ENCODE measurements around the gene GPRIN2. TPM values are rescaled to one million over a fixed set of nuclear protein-coding genes. Genes with fewer than 3 reads are reported as not detected.
"Not testable (repeated sequence)": the region's sequence is repeated elsewhere in the genome, so short reads cannot be mapped to it uniquely, and the experiment has no call there.

The GPRIN2 gene
- total RNA-seq, 2 experiments from 2014 or later = not detected

DNA sequence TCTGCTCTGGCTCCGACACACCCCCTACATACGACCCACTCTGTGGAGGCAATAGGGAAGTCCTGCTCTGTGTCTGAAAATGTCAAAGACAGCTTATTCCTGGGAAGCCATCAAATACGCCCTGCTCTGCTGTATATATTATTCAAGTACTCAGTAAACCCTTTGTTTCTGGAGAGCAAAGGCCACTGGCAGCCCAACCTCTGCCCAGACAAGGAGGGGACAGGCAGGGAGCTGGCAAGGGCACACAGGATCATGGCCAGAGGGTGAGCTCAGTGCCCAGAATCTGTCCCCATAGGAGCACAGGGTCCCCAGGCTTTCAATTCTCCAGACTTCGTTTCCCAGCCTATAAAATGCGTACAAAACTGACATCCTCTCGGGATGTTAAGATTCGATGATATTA lies 43.7 kb downstream of the GPRIN2 start:
- POLR2A ChIA-PET; H3K27me3 Mint-ChIP-seq; CTCF ChIA-PET; H3K9me3 Mint-ChIP-seq; H3K36me3 Mint-ChIP-seq (ENCODE audit: low read depth); H3K4me3 Mint-ChIP-seq; H3K4me1 Mint-ChIP-seq; DNase-seq; H3K27ac Mint-ChIP-seq: not testable (repeated sequence)

DNA sequence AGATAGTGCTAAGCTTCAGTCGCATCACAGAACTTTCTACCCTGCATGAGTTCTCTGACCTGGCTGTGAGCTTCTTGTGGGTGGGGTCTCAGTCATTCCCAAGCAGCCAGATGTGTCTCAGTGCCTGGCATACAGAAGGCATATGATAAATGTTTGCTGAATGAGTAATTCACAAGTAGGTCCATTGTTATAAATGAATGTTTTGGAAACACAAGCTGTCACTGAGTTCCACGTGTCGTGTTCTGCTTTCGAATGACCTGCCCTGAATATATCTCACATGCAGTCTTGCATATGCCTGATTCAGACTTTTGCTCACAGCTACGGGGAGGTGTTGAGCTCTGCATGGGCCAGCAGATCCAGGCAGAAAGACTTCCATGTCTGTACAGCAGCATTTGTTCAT lies 44.5 kb downstream of the GPRIN2 start:
- H3K9me3 Mint-ChIP-seq; CTCF ChIA-PET; H3K36me3 Mint-ChIP-seq (ENCODE audit: low read depth); H3K27me3 Mint-ChIP-seq; POLR2A ChIA-PET; H3K4me1 Mint-ChIP-seq; H3K27ac Mint-ChIP-seq; DNase-seq; H3K4me3 Mint-ChIP-seq: not testable (repeated sequence)

Other genes starting within 250 kb of the GPRIN2 start
- under 1 TPM; 0.15 to 0.23 TPM for gene ANXA8L1, start 180.9 kb downstream of the GPRIN2 start, total RNA-seq
- gene NPY4R, start 90.7 kb downstream of the GPRIN2 start, total RNA-seq = not detected
- gene SYT15, start 22.5 kb upstream of the GPRIN2 start, total RNA-seq = 1 to 10 TPM in 1 of 2 experiments, under 1 TPM in 1; 0.79 to 1.2 TPM

All from activated CD4-positive, alpha-beta T cell treated with anti-CD3 and anti-CD28 coated beads, Interleukin-2, amount 10 ng/mL, durations not matched to agents 7 days and 5 days (primary cell).